IPS-18a (cell line): ENCODE results near the gene NUDT3.

Experiments used
- H3K27ac ChIP-seq: one replicate; pipeline ENCODE4 v1.5.1; 2013; ENCODE audit warnings: low read length
- H3K27me3 ChIP-seq: one replicate; pipeline ENCODE4 v1.6.1; 2013; ENCODE audit warnings: mild to moderate bottlenecking, low read length; ENCODE audit not compliant: control insufficient read depth, insufficient read depth
- H3K36me3 ChIP-seq: one replicate; pipeline ENCODE4 v1.6.1; 2013; ENCODE audit warnings: low read depth, low read length; ENCODE audit not compliant: control insufficient read depth
- H3K4me1 ChIP-seq: one replicate; pipeline ENCODE4 v1.6.1; 2013; ENCODE audit warnings: low read depth, low read length; ENCODE audit not compliant: control insufficient read depth
- H3K4me3 ChIP-seq: one replicate; pipeline ENCODE4 v1.5.1; 2013; ENCODE audit warnings: low read length
- H3K9ac ChIP-seq: one replicate; pipeline ENCODE4 v1.6.1; 2013; ENCODE audit warnings: mild to moderate bottlenecking, low read length, moderate library complexity
- H3K9me3 ChIP-seq: one replicate; pipeline ENCODE4 v1.6.1; 2013; ENCODE audit warnings: low read depth, low read length; ENCODE audit not compliant: control insufficient read depth

NUDT3 gene

DNA sequence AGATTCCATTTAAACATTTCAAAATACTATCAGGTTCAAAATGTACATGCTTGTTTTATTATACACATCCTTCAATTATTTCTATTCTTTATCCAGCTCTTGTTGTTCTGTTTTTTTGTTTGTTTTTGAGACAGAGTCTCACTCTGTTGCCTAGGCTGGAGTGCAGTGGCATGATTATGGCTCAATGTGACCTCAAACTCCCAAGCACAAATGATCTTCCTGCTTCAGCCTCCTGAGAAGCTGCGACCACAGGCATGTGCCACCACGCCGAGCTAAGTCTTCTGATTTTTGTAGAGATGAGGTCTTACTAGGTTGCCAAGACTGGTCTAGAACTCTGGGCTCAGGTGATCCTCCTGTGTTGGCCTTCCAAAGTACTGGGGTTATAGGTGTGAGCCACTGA is 99.5 kb downstream of the NUDT3 start:
- Histone ChIP-seq H3K9ac (no peak overlapping the region), H3K27ac (no peak overlapping the region), H3K4me3 (no peak overlapping the region), H3K9me3 (no peaks in the 10 kb centered on the region), H3K36me3 (peaks cover 22% of the 10 kb centered on the region), H3K27me3 (no peaks in the 10 kb centered on the region), H3K4me1 (no peaks in the 10 kb centered on the region)

DNA sequence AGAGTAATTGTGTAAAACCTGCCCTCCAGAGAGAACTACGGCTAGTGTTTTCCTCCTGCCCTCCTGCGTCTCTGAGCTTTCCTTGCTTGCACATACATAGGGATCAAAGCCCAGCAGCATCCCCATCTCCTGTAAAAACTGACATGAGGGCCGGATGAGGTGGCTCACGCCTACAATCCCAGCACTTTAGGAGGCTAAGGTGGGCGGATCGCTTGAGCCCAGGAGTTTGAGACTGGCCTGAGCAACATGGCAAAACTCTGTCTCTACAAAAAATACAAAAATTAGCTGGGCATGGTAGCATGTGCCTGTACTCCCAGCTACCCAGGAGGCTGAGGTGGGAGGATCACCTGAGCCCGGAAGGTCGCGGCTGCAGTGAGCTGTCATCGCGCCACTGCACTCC is 103.3 kb downstream of the NUDT3 start:
- H3K27ac ChIP-seq = no peak overlapping the region
- no peaks in the 10 kb centered on the region for H3K4me1 ChIP-seq
- peaks cover 20% of the 10 kb centered on the region for H3K36me3 ChIP-seq
- no peak overlapping the region for H3K9ac ChIP-seq
- no peaks in the 10 kb centered on the region for H3K27me3 ChIP-seq
- H3K4me3 ChIP-seq = no peak overlapping the region
- H3K9me3 ChIP-seq = no peaks in the 10 kb centered on the region

DNA sequence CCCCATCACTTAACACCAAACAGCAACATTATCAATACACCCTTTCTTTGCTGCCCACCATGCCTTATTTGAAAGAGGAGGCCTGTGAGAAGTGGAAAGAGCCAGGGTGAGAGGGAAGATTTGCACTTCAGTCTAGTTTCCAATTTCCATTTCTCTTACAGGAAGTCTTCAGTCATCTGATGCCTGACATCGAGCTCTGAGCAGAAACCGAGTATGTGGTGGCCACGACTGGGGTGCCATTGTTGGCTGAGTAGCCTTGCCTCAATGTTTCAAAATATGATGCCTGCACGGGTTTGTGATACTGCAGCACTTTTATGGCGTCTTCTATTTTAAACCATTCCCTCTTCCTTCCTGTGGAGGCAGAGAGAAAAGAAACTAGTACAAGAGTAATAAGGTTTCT is 103.9 kb downstream of the NUDT3 start:
- H3K9ac ChIP-seq = no peak overlapping the region
- no peak overlapping the region for H3K4me3 ChIP-seq
- no peaks in the 10 kb centered on the region for H3K9me3 ChIP-seq
- H3K4me1 ChIP-seq = no peaks in the 10 kb centered on the region
- peaks cover 16% of the 10 kb centered on the region for H3K36me3 ChIP-seq
- no peaks in the 10 kb centered on the region for H3K27me3 ChIP-seq
- H3K27ac ChIP-seq = no peak overlapping the region

DNA sequence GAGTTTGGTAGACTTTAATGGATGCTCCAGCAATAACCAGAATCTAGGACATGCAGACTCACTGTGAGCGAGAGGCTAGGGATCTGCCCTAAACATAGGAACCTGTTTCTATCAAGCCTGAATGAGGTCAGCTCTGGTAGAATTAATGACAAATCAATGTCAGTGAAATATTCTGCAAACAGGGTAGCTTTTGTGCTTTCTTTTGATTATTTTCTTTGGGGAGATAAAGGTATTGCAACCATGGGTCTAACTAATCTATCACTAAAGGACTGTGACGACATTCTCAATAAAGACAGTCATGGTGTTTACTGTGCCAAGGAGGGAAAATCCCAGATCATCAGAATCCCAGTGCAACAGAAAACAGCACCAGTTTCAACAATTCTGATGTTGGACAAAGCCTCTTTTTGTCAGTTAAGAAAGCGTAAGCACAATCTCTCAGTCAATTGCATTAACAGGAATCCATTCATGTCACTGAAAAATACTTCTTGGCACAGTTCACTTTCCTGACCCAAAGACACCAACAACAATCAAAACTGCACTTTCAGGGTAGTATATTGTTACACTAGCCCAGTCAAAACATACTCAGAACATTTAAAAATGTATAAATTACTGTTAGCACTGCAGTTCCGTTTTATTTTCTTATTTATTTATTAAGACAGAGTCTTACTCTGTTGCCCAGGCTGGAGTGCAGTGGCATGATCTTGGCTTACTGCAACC is 106.9 kb downstream of the NUDT3 start:
- Histone ChIP-seq H3K4me1 (no peaks in the 10 kb centered on the region), H3K36me3 (peaks cover 3% of the 10 kb centered on the region), H3K9me3 (no peaks in the 10 kb centered on the region), H3K27me3 (no peaks in the 10 kb centered on the region), H3K4me3 (no peak overlapping the region), H3K27ac (no peak overlapping the region), H3K9ac (no peak overlapping the region)

DNA sequence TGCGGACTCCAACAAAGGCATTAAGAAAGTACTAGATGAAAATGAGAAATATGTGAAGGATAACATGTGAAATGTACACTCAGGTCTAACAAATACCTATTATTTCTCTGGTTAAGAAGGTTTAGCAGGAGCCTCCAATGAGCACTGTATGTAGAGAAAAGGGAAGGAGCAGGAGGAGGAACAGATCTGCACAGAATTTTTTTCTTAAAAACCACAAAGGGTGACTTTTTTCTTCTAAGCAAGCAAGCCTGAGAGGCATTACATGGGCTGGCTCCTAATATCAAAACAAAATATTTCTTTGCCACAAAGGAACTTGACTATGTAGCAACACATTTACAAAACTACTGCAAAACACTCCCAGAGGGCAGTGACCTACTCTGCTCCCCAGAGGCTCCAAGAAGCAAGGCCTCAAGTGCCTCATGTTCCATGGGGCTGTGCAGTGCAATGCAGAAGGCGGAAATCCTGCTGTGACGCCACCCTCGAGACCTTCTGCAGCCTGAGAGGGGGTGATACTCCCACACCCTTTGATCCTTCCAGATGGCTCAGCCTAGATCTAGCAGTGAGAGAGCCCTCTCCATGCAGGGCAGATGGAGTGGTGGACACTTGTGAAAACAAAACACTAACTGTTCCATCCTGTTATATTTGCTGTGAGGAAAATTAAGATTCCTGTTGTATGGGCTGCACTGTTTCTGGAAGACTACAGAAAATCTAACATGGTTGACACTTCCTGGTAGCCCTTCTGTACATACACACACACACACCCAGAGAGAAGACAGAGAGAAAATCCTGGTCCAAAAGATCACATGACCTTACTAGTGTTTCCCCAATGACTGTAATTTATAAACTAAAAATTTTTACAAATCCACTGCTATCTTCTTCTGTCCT is 107.7 kb downstream of the NUDT3 start:
- Histone ChIP-seq H3K36me3 (peaks cover 3% of the 10 kb centered on the region), H3K4me3 (no peak overlapping the region), H3K27ac (no peak overlapping the region)

DNA sequence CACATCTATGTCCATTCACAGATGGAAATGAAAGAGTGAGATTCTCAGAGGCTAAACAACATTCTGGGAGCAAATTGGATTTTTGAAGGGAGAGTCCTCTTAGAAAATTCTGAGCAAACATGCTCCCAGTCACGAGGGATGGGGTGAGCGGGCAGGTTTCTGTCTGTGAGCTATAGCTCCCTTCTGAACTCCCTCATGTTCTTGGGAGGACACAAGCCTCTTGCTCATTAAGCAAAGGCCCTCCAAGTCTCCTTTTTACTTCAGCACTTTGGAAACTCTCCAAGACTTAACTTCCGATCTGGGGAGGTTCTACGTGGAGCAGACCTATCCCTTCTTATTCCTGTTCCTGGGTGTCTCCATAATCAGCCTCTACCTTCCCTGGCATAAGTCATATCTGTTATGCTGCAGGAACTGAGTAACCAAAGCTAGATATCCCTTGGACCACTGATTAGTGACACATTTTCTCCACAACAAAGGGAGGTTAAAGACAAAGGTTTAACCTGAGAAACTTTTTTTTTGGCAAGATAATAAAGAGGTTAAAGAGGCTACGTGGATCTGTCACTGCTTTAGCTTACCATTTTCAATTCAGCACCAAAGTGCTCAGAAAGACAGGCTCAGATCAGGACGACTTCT is 110.7 kb downstream of the NUDT3 start:
- Histone ChIP-seq H3K27me3 (no peaks in the 10 kb centered on the region), H3K9ac (no peak overlapping the region), H3K4me3 (no peak overlapping the region), H3K4me1 (no peaks in the 10 kb centered on the region), H3K9me3 (no peaks in the 10 kb centered on the region), H3K27ac (no peak overlapping the region), H3K36me3 (peaks cover 3% of the 10 kb centered on the region)

More for the DNA sequence above, 107.7 kb downstream of the NUDT3 start:
- Histone ChIP-seq H3K27me3 (no peaks in the 10 kb centered on the region), H3K9me3 (no peaks in the 10 kb centered on the region), H3K4me1 (no peaks in the 10 kb centered on the region), H3K9ac (no peak overlapping the region)

DNA sequence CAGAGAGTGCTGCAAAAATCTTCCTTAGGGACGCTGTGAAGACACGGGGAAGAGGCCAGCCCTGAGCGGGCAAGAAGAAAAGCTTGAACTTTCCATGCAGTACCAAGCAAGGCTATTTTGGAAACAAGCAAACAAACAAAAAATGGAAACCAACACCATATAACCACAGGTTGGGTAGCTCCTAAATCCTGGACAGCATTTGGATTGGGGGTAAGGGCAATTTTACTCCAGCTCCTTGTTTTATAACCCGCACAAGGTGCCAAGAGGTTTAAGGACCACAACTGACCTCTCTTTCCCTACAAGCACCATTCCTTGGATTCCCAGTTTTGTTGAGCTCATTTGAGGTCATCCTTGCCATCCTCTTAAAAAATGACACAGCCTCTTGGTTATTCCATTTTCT is 112.3 kb downstream of the NUDT3 start:
- Histone ChIP-seq H3K27me3 (no peaks in the 10 kb centered on the region), H3K4me1 (no peaks in the 10 kb centered on the region), H3K9ac (no peak overlapping the region), H3K27ac (no peak overlapping the region), H3K36me3 (peaks cover 3% of the 10 kb centered on the region), H3K4me3 (no peak overlapping the region), H3K9me3 (no peaks in the 10 kb centered on the region)

DNA sequence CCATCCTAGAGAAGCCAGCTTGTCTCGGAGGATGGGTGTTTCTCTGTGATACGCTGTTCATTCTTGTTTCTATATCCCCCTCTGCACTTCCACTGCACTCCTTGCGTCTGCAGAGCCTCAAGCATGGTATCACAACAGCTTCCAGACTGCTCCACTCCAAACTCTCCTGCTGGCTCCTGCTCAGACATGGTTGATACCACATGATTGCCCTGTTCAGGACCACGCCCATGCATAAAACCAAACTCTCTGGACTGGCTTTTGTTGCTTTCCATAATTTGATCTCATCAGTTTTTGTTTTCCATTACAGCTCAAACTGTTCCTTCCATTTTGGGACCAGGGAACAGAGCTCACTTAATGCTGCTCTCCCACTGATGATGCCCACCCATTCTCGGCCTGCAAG is 113.6 kb downstream of the NUDT3 start:
- H3K27me3 ChIP-seq = no peaks in the 10 kb centered on the region
- no peaks in the 10 kb centered on the region for H3K36me3 ChIP-seq
- H3K9ac ChIP-seq = no peak overlapping the region
- no peaks in the 10 kb centered on the region for H3K4me1 ChIP-seq
- no peaks in the 10 kb centered on the region for H3K9me3 ChIP-seq
- no peak overlapping the region for H3K27ac ChIP-seq
- H3K4me3 ChIP-seq = no peak overlapping the region

DNA sequence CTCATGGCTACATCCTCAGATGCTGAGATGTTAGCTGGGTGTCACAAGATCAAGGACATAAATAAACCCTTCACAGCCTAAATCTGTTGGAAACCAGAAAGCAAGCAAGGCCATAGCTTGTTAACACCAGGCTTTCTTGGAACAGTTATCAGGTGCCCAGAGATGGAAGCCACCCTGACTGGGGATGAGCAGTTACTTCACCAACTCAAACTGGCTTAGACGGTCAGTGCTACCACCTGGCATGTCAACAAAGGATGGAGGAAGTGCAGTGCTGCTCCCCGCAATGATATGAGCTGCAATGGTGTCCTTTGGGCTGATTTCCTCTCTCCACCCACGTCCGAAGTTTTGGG is 114.7 kb downstream of the NUDT3 start:
- Histone ChIP-seq H3K27ac (no peak overlapping the region), H3K4me1 (no peaks in the 10 kb centered on the region), H3K27me3 (no peaks in the 10 kb centered on the region), H3K36me3 (no peaks in the 10 kb centered on the region), H3K9me3 (no peaks in the 10 kb centered on the region), H3K9ac (no peak overlapping the region), H3K4me3 (no peak overlapping the region)

DNA sequence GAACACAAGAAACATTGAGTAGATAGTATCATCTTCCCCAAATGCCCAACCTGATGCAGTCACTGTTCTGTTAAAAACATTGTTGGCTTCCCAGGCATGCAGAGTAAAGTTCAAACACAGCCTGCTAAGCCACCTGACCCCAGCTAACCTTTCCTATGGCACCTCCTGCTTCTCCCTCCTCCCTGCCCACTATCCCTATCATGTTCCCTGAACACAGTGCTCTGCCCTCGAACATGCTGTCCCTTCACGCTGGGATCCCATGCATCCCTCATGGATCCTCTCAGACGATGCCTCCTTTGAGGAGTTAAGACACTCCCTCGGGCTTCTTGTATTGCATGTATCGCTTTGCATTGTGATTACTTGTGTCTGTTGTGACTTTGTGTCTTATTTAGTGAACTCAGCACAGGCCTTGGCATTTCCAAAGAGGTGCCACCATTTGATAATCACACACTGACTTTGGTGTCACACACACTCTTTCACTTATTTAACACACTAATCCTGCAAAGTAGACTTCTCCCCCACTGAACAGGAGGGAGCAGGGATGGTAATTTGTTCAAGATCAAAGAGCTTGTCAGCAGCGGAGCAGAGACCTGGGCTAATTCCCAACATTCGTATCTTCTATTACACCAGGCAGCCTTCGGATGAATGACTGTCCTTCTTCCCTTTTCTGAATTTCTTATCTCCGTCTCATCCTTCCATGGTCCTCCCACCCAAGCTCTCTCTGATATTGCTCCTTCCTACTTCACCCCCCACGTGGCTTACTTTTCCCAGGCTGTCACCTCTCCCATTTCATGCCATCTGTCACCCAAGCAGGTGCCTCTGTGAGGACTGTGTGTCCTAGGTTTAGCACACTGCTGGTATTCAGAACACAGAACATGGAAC is 115.3 kb downstream of the NUDT3 start:
- Histone ChIP-seq H3K4me3 (no peak overlapping the region), H3K27me3 (no peaks in the 10 kb centered on the region), H3K9me3 (no peaks in the 10 kb centered on the region), H3K27ac (no peak overlapping the region), H3K36me3 (no peaks in the 10 kb centered on the region), H3K4me1 (no peaks in the 10 kb centered on the region), H3K9ac (no peak overlapping the region)

DNA sequence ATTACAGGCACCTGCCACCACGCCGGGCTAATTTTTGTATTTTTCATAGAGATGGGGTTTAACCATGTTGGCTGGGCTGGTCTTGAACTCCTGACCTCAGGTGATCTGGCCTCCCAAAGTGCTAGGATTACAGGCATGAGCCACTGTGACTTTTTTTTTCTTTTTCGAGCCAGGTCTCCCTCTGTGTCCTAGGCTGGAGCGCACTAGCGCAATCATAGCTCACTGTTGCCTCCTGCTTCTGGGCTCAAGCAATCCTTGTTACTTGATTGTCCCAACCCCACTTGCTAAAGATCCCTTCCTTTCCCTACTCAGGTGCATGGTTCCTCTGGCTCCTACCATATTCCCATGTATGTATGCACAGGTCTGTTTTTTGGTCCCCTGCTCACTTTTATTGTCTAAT is 116.3 kb downstream of the NUDT3 start:
- Histone ChIP-seq H3K4me1 (no peaks in the 10 kb centered on the region), H3K27me3 (no peaks in the 10 kb centered on the region), H3K9ac (no peak overlapping the region), H3K9me3 (no peaks in the 10 kb centered on the region), H3K27ac (no peak overlapping the region), H3K4me3 (no peak overlapping the region), H3K36me3 (no peaks in the 10 kb centered on the region)
